ENCODE results near the gene GPR18. TPM values are rescaled to one million over a fixed set of nuclear protein-coding genes. Genes with fewer than 3 reads are reported as not detected.

Gene GPR18
- total RNA-seq, 1 donor from 2014 or later = 0.59 TPM

GRCh38 chr13:99277629-99278028 is 19.4 kb upstream of the GPR18 start:
- Mint-ChIP-seq H3K27me3 (ENCODE audit: low read depth, unreplicated experiment) (no peaks in the 10 kb centered on the region), H3K36me3 (ENCODE audit: low read depth, unreplicated experiment) (no peaks in the 10 kb centered on the region), H3K27ac (ENCODE audit: unreplicated experiment) (no peak overlapping the region), H3K9me3 (ENCODE audit: unreplicated experiment) (no peaks in the 10 kb centered on the region), H3K4me3 (ENCODE audit: unreplicated experiment) (no peak overlapping the region), H3K4me1 (ENCODE audit: low read depth, unreplicated experiment) (peaks cover 19% of the 10 kb centered on the region)
- H3K27me3 ChIP-seq (ENCODE audit: insufficient read depth, low read length) = no peaks in the 10 kb centered on the region
- peaks cover 21% of the 10 kb centered on the region for H4K20me1 ChIP-seq (ENCODE audit: insufficient read depth, low read length)
- no peaks in the 10 kb centered on the region for H3K9me3 ChIP-seq (ENCODE audit: insufficient read depth, low read depth, low read length)
- FAIRE-seq (no peak), DNase-seq (ENCODE audit: low read depth) (no peak)
- no peak overlapping the region for H3K9ac ChIP-seq (ENCODE audit: low read length)
- no peak overlapping the region for H3K27ac ChIP-seq (ENCODE audit: low read depth, low read length)
- peaks cover 6% of the 10 kb centered on the region for H3K79me2 ChIP-seq (ENCODE audit: insufficient read depth, low read length)
- H2AFZ ChIP-seq (ENCODE audit: low read depth, low read length) = no peak overlapping the region
- no peak overlapping the region for H3K4me3 ChIP-seq (ENCODE audit: insufficient read depth, low read depth, low read length)
- H3K4me2 ChIP-seq (ENCODE audit: low read length) = no peak overlapping the region
- peaks cover 6% of the 10 kb centered on the region for H3K4me1 ChIP-seq (ENCODE audit: insufficient read depth, low read length)
- TF ChIP-seq CTCF (IDR thresholded peaks at IDR 0.05; ENCODE audit: insufficient read depth, low read depth, low read length) = no peak
- no peak for TF ChIP-seq EZH2 (IDR thresholded peaks at IDR 0.05; ENCODE audit: insufficient read depth, low read length)
- no peaks in the 10 kb centered on the region for H3K36me3 ChIP-seq (ENCODE audit: insufficient read depth, low read length)

GRCh38 chr13:99276706-99277105 is 18.5 kb upstream of the GPR18 start:
- no peaks in the 10 kb centered on the region for H3K9me3 Mint-ChIP-seq (ENCODE audit: unreplicated experiment)
- H3K4me2 ChIP-seq (ENCODE audit: low read length) = no peak overlapping the region
- H4K20me1 ChIP-seq (ENCODE audit: insufficient read depth, low read length) = peaks cover 18% of the 10 kb centered on the region
- TF ChIP-seq CTCF (IDR thresholded peaks at IDR 0.05; ENCODE audit: insufficient read depth, low read depth, low read length) (no peak), EZH2 (IDR thresholded peaks at IDR 0.05; ENCODE audit: insufficient read depth, low read length) (no peak)
- peaks cover 6% of the 10 kb centered on the region for H3K4me1 ChIP-seq (ENCODE audit: insufficient read depth, low read length)
- H3K9me3 ChIP-seq (ENCODE audit: insufficient read depth, low read depth, low read length) = no peaks in the 10 kb centered on the region
- H3K4me1 Mint-ChIP-seq (ENCODE audit: low read depth, unreplicated experiment) = peaks cover 16% of the 10 kb centered on the region
- no peak for FAIRE-seq
- no peak overlapping the region for H3K27ac Mint-ChIP-seq (ENCODE audit: unreplicated experiment)
- no peaks in the 10 kb centered on the region for H3K27me3 Mint-ChIP-seq (ENCODE audit: low read depth, unreplicated experiment)
- H3K36me3 ChIP-seq (ENCODE audit: insufficient read depth, low read length) = no peaks in the 10 kb centered on the region
- no peaks in the 10 kb centered on the region for H3K27me3 ChIP-seq (ENCODE audit: insufficient read depth, low read length)
- no peak overlapping the region for H3K27ac ChIP-seq (ENCODE audit: low read depth, low read length)
- DNase-seq (ENCODE audit: low read depth) = no peak
- no peak overlapping the region for H2AFZ ChIP-seq (ENCODE audit: low read depth, low read length)
- no peaks in the 10 kb centered on the region for H3K36me3 Mint-ChIP-seq (ENCODE audit: low read depth, unreplicated experiment)
- no peak overlapping the region for H3K4me3 Mint-ChIP-seq (ENCODE audit: unreplicated experiment)
- H3K79me2 ChIP-seq (ENCODE audit: insufficient read depth, low read length) = peaks cover 6% of the 10 kb centered on the region
- H3K9ac ChIP-seq (ENCODE audit: low read length) = no peak overlapping the region
- H3K4me3 ChIP-seq (ENCODE audit: insufficient read depth, low read depth, low read length) = no peak overlapping the region

GRCh38 chr13:99275093-99275469 is 16.9 kb upstream of the GPR18 start:
- Histone ChIP-seq H3K36me3 (ENCODE audit: insufficient read depth, low read length) (no peaks in the 10 kb centered on the region), H3K4me2 (ENCODE audit: low read length) (no peak overlapping the region), H3K4me1 (ENCODE audit: insufficient read depth, low read length) (peaks cover 6% of the 10 kb centered on the region), H3K27ac (ENCODE audit: low read depth, low read length) (no peak overlapping the region), H3K79me2 (ENCODE audit: insufficient read depth, low read length) (peaks cover 6% of the 10 kb centered on the region), H2AFZ (ENCODE audit: low read depth, low read length) (no peak overlapping the region), H3K27me3 (ENCODE audit: insufficient read depth, low read length) (no peaks in the 10 kb centered on the region), H3K4me3 (ENCODE audit: insufficient read depth, low read depth, low read length) (no peak overlapping the region), H3K9ac (ENCODE audit: low read length) (no peak overlapping the region), H3K9me3 (ENCODE audit: insufficient read depth, low read depth, low read length) (no peaks in the 10 kb centered on the region), H4K20me1 (ENCODE audit: insufficient read depth, low read length) (peaks cover 18% of the 10 kb centered on the region)
- Mint-ChIP-seq H3K27me3 (ENCODE audit: low read depth, unreplicated experiment) (no peaks in the 10 kb centered on the region), H3K4me1 (ENCODE audit: low read depth, unreplicated experiment) (peaks cover 7% of the 10 kb centered on the region), H3K36me3 (ENCODE audit: low read depth, unreplicated experiment) (no peaks in the 10 kb centered on the region), H3K9me3 (ENCODE audit: unreplicated experiment) (no peaks in the 10 kb centered on the region), H3K4me3 (ENCODE audit: unreplicated experiment) (no peak overlapping the region), H3K27ac (ENCODE audit: unreplicated experiment) (no peak overlapping the region)
- DNase-seq (ENCODE audit: low read depth) (peak; percentile 89), FAIRE-seq (no peak)
- TF ChIP-seq EZH2 (IDR thresholded peaks at IDR 0.05; ENCODE audit: insufficient read depth, low read length) (no peak), CTCF (IDR thresholded peaks at IDR 0.05; ENCODE audit: insufficient read depth, low read depth, low read length) (no peak)

Measured in astrocyte (in vitro differentiated cells and primary cell).